HG03520 (cell line): Measurements from ENCODE around the gene BEX5.
A peak's percentile ranks its signal among the peaks of the same experiment; 100 is the strongest.
"Not testable (repeated sequence)": the region's sequence is repeated elsewhere in the genome, so short reads cannot be mapped to it uniquely, and the experiment has no call there.

Experiments
- ATAC-seq: cut with Tn5 transposase; IDR thresholded peaks from one replicate; pipeline ENCODE4 v1.9.1; 2021; ENCODE audit warnings: mild to moderate bottlenecking, moderate library complexity; ENCODE audit not compliant: unreplicated experiment

The BEX5 gene

DNA sequence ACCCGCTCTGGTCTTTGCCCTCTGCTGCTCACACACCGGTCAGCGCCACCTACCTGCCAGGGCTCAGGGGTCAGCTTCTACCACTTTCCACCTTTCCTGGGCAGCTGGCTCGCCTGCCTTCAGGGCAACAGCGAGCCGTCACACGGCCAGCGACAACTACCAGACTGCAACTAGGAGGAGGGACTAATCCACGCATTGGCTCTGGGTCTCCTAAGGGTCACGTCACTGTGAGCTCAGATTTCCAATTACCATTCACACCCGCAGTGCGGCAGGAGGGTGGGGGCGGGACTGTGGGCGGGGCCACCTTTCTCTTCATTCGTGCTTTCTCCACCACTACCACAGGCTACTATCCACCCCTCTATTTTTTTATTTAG is at the start of gene BEX5:
BEX5 (minus strand) TSS at position 172 of the 374 bp plus-strand sequence. CDS start 1,712 bp downstream, outside the sequence.
- peak; percentile 93 for ATAC-seq

DNA sequence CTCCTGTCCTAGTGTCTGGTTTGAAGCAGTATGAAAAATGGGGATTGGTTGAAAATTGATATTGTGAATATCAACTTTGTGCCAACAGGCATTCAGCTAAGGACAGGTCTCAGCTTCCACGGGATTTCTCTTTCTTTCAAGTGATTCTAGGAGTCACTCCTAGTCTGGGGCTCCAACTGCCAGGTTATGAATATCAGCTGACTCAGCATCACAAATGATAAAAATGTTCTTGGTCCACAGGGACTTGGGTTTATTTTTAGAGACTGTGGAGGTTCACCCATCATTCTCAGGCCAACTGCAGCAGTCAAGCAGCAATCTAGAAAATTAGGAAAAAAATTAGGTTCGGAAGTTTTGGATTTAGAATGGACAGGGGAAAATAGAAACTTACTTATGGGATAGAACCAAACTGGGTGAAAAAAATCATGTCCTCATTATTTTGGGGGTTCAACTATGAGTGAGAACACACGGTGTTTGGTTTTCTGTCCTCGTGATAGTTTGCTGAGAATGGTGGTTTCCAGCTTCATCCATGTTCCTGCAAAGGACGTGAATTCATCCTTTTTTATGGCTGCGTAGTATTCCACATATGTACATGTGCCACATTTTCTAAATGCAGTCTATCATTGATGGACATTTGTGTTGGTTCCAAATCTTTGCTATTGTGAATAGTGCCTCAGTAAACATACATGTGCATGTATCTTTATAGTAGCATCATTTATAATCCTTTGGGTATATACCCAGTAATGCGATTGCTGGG is 30.4 kb upstream of the BEX5 start:
- ATAC-seq: no peak

DNA sequence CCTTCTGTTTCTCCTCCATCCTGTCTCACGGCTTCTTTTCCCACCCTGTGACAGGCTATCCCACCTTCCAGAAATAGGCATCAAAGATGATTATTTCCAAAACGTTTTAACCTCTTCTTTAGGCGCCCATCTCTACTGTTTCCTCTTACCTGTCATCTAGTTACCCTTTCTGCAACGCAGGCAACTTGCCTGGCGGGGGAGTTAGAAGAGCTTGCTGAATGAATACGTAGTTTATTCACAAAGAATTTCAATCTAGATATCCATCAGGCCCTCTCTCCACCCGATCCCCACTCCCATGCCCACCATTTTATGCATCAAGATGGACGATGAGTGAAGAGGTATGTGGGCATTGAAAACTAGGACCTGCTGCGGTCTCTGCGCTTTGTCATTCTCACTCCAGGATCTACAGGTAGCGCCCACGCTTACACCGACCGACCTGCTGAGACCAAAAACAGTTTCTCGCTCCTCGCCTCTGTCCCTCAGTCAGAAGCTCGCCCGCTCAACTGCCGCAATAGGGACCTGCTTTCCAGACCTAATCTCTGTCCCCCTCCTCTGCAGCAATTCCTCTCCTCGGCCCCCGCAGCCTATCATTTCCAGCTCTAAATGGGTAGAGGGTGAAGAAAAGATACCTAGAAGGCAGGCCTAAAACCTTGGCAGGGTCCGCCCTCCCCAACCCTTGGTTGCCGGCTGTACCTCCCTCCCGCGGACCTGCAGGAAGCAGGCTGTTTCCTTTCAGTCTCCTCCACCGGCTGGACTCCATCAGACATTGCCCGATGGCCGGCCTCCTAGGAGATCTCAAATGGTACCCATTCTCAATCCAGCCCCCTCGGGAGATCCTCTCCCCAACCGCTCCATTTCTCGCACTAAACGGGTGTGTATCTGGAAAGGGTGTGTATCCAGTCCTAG is 624 bp downstream of the BEX5 start:
- ATAC-seq: peak; percentile 38

- ATAC-seq: no peak
These were observed 1.4 kb downstream of the BEX5 start for GRCh38 chrX:102154218-102154860.

GRCh38 chrX:102142274-102142673 is 13.5 kb downstream of the BEX5 start, which contains the start of gene TCEAL6:
TSS of gene TCEAL6 (minus strand) at chrX:102142481.
- not testable (repeated sequence) for ATAC-seq

DNA sequence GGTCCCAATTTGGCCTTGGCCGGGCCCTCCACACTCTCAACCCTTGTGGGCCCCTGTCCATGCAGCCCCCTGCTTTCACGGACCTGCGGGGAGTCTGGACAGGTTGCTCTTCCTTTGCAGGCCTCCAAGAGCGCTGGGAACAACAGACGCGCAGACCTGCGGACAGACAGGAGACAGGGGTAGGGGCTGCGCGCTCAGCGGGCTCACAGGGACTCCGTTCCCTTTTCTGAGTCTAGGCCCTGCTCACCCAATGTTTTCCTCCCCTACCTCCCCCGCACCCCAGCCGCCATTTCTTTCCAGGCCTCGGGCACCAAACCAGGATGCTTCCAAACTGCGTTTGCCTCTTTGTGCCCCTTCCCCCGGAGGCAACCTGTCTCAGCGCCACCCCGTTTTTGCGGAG is 14.1 kb downstream of the BEX5 start:
- ATAC-seq: not testable (repeated sequence)

DNA sequence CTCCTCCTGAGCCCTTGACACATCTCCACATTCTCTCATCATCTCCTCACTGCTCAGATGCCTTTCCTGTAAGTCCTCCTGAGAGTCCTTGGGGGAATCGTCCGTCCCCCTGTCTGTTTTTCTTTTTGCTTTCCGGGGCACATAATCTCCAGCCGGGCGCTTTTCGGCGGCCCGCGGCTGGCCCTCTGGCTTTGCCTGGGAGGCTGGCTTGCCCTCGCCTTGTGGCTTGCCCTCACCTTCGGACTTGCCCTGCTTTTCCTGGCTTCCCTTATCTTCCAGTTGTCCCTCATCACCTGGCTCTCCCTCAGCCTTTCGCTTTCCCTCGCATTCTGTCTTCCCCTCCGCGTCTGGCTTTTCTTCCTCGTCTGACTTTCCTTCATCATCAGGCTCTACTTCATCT is 14.9 kb downstream of the BEX5 start:
- not testable (repeated sequence) for ATAC-seq

- ATAC-seq: no peak
These were observed 17.7 kb downstream of the BEX5 start for GRCh38 chrX:102138064-102138463.

DNA sequence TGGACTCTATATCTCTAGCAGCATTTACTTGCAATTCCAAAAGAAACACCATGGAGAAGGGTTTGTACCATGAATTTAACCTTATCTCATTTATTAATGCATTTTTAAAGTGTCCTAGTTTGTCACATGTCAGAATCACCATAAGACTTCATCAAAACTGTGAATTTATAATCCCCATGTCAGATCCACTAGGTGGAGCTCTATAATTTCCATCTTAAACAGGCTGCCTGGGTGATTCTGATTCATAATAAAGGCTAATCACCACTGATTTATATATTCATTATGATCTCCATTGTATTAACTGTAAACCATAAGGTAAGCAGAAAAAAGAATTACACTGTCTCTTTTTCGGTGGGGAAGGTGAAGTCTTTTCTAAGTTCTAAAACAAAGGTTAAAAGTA is 26.3 kb downstream of the BEX5 start:
- ATAC-seq: no peak

DNA sequence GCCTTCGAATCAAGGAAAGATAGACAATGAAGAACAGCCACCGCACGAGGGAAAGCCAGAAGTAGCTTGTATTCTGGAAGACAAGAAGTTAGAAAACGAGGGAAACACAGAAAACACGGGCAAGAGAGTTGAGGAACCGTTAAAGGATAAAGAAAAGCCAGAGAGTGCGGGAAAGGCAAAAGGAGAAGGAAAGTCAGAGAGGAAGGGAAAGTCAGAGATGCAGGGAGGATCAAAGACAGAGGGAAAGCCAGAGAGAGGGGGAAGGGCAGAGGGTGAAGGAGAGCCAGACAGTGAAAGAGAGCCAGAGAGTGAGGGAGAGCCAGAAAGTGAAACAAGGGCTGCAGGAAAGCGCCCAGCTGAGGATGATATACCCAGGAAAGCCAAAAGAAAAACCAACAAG is 28.9 kb downstream of the BEX5 start:
- ATAC-seq: no peak

- not testable (repeated sequence) for ATAC-seq
These were observed 29.5 kb downstream of the BEX5 start for GRCh38 chrX:102126080-102126818.

DNA sequence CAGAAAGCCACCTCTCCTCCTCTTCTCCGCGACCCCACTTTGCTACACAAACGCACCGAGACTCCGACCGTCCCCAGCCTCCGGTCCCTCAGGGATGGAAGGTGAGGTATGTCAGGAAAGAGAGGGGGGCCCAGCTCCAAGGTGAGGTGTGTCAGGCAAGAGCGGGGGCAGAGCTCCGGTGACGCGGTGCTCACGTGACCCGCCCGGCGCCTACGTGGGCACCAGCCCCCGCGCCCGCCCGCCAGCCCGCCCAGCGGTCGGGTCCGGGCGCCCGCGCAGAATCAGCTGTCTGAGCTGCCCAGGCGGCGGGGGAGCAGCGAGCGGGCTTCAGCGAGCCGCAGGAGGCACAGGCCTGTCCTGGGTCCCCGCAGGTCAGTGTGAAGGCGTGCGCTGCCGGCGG is 30.3 kb downstream of the BEX5 start, which contains the start of gene TCEAL2:
TCEAL2 (plus strand) TSS at position 244 of the 400 bp plus-strand sequence. CDS start 1,152 bp downstream, outside the sequence.
- ATAC-seq: not testable (repeated sequence)

DNA sequence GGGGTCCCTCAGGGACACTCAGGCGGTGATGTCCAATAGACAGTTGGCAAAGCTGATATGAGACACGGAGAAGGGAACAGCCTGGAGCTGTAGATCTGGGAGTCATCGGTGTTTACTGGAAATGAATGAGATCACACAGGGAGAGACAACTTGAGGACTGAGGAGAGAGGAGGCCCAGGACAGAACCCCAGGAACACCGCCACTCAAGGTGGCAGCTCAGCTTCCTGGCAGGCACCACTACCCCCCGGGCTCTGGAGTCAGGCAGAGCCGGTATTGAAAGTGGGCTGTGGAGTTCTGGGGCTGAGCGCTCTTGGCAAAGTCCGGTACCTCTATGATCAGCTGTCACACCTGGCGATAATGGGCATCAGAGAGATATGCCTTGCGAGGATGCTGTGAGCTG is 30.8 kb downstream of the BEX5 start:
- ATAC-seq: not testable (repeated sequence)

GRCh38 chrX:102115748-102116147 is 40.0 kb downstream of the BEX5 start:
- no peak for ATAC-seq

GRCh38 chrX:102113367-102113766 is 42.4 kb downstream of the BEX5 start:
- ATAC-seq: no peak
